HTR-8/SVneo (cell line): Measurements from ENCODE around the gene ITGA5.

Experiments used
- DNase-seq: peaks from one replicate; pipeline ENCODE4 v3.0.0; 2011; ENCODE audit warnings: low spot score, mixed read lengths; ENCODE audit not compliant: insufficient read length
- FAIRE-seq: peaks from 2 replicates; lab custom pipeline; 2011; peaks lifted over from hg19 to GRCh38; lab: Jason Lieb, UNC

Gene ITGA5

GRCh38 chr12:54392485-54393206, 26.4 kb downstream of the ITGA5 start:
- FAIRE-seq (no peak), DNase-seq (no peak)

- no peak for DNase-seq
- no peak for FAIRE-seq
These were observed 28.2 kb downstream of the ITGA5 start for GRCh38 chr12:54390668-54391551.

- FAIRE-seq, result no peak
- no peak for DNase-seq
These were observed 28.8 kb downstream of the ITGA5 start for GRCh38 chr12:54390176-54390667.

GRCh38 chr12:54389607-54390175, 29.4 kb downstream of the ITGA5 start:
- FAIRE-seq (no peak), DNase-seq (no peak)

- FAIRE-seq (no peak), DNase-seq (no peak)
These were observed 29.9 kb downstream of the ITGA5 start for GRCh38 chr12:54389134-54389508.

- DNase-seq (no peak), FAIRE-seq (no peak)
These were observed 30.6 kb downstream of the ITGA5 start for GRCh38 chr12:54388237-54389133.

- no peak for DNase-seq
- no peak for FAIRE-seq
These were observed 32.0 kb downstream of the ITGA5 start for GRCh38 chr12:54387114-54387467.

GRCh38 chr12:54386403-54387113, 32.5 kb downstream of the ITGA5 start:
- FAIRE-seq (no peak), DNase-seq (no peak)

GRCh38 chr12:54385251-54385914, 33.7 kb downstream of the ITGA5 start:
- DNase-seq (no peak), FAIRE-seq (no peak)

- FAIRE-seq, result no peak
- DNase-seq, result no peak
These were observed 34.5 kb downstream of the ITGA5 start, which contains the start of gene ZNF385A for GRCh38 chr12:54384591-54385041. Gene ZNF385A (minus strand): TSS chr12:54384733. CDS start chr12:54384514, 219 bp downstream.

GRCh38 chr12:54383041-54383609, 35.9 kb downstream of the ITGA5 start:
- FAIRE-seq, result no peak
- peak; percentile 42 for DNase-seq

GRCh38 chr12:54381136-54381535, 37.9 kb downstream of the ITGA5 start:
- DNase-seq, result no peak
- FAIRE-seq, result no peak

- DNase-seq, result peak; percentile 94
- peak; percentile 49 for FAIRE-seq
These were observed 39.5 kb downstream of the ITGA5 start for GRCh38 chr12:54379398-54380201.

GRCh38 chr12:54378796-54379397, 40.2 kb downstream of the ITGA5 start:
- DNase-seq, result peak; percentile 78
- FAIRE-seq, result no peak

- FAIRE-seq (no peak), DNase-seq (no peak)
These were observed 41.1 kb downstream of the ITGA5 start for GRCh38 chr12:54377797-54378515.

GRCh38 chr12:54377007-54377406, 42.1 kb downstream of the ITGA5 start:
- no peak for FAIRE-seq
- no peak for DNase-seq

- no peak for FAIRE-seq
- no peak for DNase-seq
These were observed 42.5 kb downstream of the ITGA5 start for GRCh38 chr12:54376596-54376995.
